ENCODE data around the gene SLC35F1. TPM values are rescaled to one million over a fixed set of nuclear protein-coding genes. Genes with fewer than 3 reads are reported as not detected.

The SLC35F1 gene
- total and polyA plus RNA-seq, 2 donors (not counting 1 experiment from before 2014, with no cell fraction given), result not detected

DNA sequence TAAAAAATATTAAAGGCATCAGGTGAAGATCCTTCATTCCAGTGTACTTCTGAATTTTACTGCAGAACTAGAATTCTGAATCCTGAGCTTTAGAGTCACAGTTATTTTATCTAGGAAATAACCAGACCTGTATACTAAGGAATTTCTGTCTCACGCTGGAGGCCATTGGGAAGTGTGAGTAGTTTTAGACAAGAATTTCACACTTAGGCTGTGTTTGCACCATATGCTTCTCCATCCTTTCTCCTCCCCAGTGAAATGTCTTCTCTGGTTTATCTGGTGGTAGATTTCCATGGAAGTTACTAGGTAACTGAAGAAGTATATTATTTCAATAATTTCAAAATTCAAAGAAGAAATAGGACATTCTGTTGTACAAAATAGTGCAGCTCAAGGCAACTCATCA is 83.1 kb downstream of the SLC35F1 start:
- Histone ChIP-seq H4K20me1 (ENCODE audit: control insufficient read depth, insufficient read depth, low read length, poor library complexity, severe bottlenecking) (no peaks in the 10 kb centered on the region), H3K4me3 (ENCODE audit: control extremely low read depth in 1 of 5, extremely low read depth in 1 of 5, insufficient read depth in 1 of 5, low read depth in 2 of 5, low read length in 4 of 5) (no peak overlapping the region), H3K27me3 (replicated peaks in 1 of 4; ENCODE audit: control extremely low read depth in 1 of 4, control insufficient read depth in 3 of 4, insufficient read depth in 4 of 4, low read length in 3 of 4) (peaks cover 0 to 3% (median 0%) of the 10 kb centered on the region in 4 experiments), H3K36me3 (replicated peaks in 1 of 2; ENCODE audit: control extremely low read depth in 1 of 2, control insufficient read depth in 1 of 2, extremely low read depth in 1 of 2, insufficient read depth in 2 of 2, low read length in 1 of 2) (no peaks in the 10 kb centered on the region), H3K9me3 (ENCODE audit: control extremely low read depth in 1 of 3, control insufficient read depth in 2 of 3, insufficient read depth in 1 of 3, low read length in 2 of 3) (no peaks in the 10 kb centered on the region), H3K79me2 (ENCODE audit: control insufficient read depth, insufficient read depth, low read length) (no peaks in the 10 kb centered on the region), H3K4me1 (ENCODE audit: control insufficient read depth in 2 of 2, insufficient read depth in 2 of 2, low read length in 2 of 2) (no peaks in the 10 kb centered on the region), H2AFZ (ENCODE audit: insufficient read depth, low read depth, low read length, poor library complexity, severe bottlenecking) (no peak overlapping the region), H3K27ac (ENCODE audit: low read length in 2 of 2) (no peak overlapping the region), H3K4me2 (replicated peaks; ENCODE audit: low read depth, low read length, poor library complexity, severe bottlenecking) (no peak overlapping the region), H3K9ac (ENCODE audit: low read length) (no peak overlapping the region)
- POLR2A ChIA-PET, result no interaction called here
- no peak for ATAC-seq (ENCODE audit: low read depth)
- TF ChIP-seq EZH2 (IDR thresholded peaks at IDR 0.05; ENCODE audit: borderline replicate concordance, insufficient read depth, low read depth, low read length, poor library complexity, severe bottlenecking), result no peak
- TF ChIP-seq, protein P1, sequence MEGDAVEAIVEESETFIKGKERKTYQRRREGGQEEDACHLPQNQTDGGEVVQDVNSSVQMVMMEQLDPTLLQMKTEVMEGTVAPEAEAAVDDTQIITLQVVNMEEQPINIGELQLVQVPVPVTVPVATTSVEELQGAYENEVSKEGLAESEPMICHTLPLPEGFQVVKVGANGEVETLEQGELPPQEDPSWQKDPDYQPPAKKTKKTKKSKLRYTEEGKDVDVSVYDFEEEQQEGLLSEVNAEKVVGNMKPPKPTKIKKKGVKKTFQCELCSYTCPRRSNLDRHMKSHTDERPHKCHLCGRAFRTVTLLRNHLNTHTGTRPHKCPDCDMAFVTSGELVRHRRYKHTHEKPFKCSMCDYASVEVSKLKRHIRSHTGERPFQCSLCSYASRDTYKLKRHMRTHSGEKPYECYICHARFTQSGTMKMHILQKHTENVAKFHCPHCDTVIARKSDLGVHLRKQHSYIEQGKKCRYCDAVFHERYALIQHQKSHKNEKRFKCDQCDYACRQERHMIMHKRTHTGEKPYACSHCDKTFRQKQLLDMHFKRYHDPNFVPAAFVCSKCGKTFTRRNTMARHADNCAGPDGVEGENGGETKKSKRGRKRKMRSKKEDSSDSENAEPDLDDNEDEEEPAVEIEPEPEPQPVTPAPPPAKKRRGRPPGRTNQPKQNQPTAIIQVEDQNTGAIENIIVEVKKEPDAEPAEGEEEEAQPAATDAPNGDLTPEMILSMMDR (IDR thresholded peaks at IDR 0.05), result no peak
- CTCF ChIA-PET, result interaction anchor here (1.0 kb wide), 1 partner anchor 13 kb away, joined by 3 read pairs; no protein-coding TSS in a partner anchor
- no CpG with 5 or more reads among the region's 1 CpG for WGBS (ENCODE audit: insufficient coverage)
- peaks cover 7% of the 10 kb centered on the region for H3K27me3 Mint-ChIP-seq
- no peak overlapping the region for H3K27ac Mint-ChIP-seq
- H3K4me3 Mint-ChIP-seq, result no peak overlapping the region
- intact Hi-C loops (cut with micrococcal nuclease), result no loop called here
- H3K4me1 Mint-ChIP-seq, result no peaks in the 10 kb centered on the region
- DNase-seq, result no peak
- H3K9me3 Mint-ChIP-seq (ENCODE audit: insufficient read depth), result no peaks in the 10 kb centered on the region

DNA sequence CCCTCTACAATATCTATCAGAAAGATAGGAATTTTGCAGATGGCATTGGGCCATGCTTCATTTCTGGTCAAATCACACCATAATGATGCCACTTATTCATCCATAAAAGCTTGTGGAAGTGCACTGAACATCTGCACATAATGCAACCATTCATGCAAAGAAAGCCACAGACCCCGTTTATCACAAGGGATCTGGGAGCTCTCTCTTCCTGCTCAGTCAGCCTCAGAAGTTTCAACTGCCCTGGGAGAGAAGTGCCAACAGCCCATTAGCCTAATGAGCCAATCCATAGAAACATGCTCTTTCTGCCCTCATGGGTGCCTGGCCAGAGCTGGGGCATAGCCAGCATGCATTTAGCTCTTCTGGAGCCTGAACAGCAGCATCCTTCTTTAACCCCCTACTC is 85.8 kb downstream of the SLC35F1 start:
- intact Hi-C loops (cut with micrococcal nuclease), result no loop called here
- ChIA-PET CTCF (no interaction called here), POLR2A (no interaction called here)
- H3K9me3 Mint-ChIP-seq (ENCODE audit: insufficient read depth), result no peaks in the 10 kb centered on the region
- H3K79me2 ChIP-seq (ENCODE audit: control insufficient read depth, insufficient read depth, low read length), result no peaks in the 10 kb centered on the region
- H3K4me2 ChIP-seq (replicated peaks; ENCODE audit: low read depth, low read length, poor library complexity, severe bottlenecking), result no peak overlapping the region
- H3K36me3 ChIP-seq (replicated peaks in 1 of 2; ENCODE audit: control extremely low read depth in 1 of 2, control insufficient read depth in 1 of 2, extremely low read depth in 1 of 2, insufficient read depth in 2 of 2, low read length in 1 of 2), result no peaks in the 10 kb centered on the region
- H3K27ac ChIP-seq (ENCODE audit: low read length in 2 of 2), result no peak overlapping the region
- no peak overlapping the region for H3K4me3 ChIP-seq (ENCODE audit: control extremely low read depth in 1 of 5, extremely low read depth in 1 of 5, insufficient read depth in 1 of 5, low read depth in 2 of 5, low read length in 4 of 5)
- DNase-seq, result no peak
- ATAC-seq (ENCODE audit: low read depth), result no peak
- WGBS (ENCODE audit: insufficient coverage), result 13% methylated on average over 1 of the region's 1 CpG
- no peak for TF ChIP-seq EZH2 (IDR thresholded peaks at IDR 0.05; ENCODE audit: borderline replicate concordance, insufficient read depth, low read depth, low read length, poor library complexity, severe bottlenecking)
- TF ChIP-seq, protein P1 (IDR thresholded peaks at IDR 0.05), result no peak
- H3K27me3 Mint-ChIP-seq, result peaks cover 4% of the 10 kb centered on the region
- no peak overlapping the region for H3K27ac Mint-ChIP-seq
- H4K20me1 ChIP-seq (ENCODE audit: control insufficient read depth, insufficient read depth, low read length, poor library complexity, severe bottlenecking), result no peaks in the 10 kb centered on the region
- no peaks in the 10 kb centered on the region for H3K9me3 ChIP-seq (ENCODE audit: control extremely low read depth in 1 of 3, control insufficient read depth in 2 of 3, insufficient read depth in 1 of 3, low read length in 2 of 3)
- no peaks in the 10 kb centered on the region for H3K4me1 ChIP-seq (ENCODE audit: control insufficient read depth in 2 of 2, insufficient read depth in 2 of 2, low read length in 2 of 2)
- no peak overlapping the region for H3K9ac ChIP-seq (ENCODE audit: low read length)
- no peak overlapping the region for H3K4me3 Mint-ChIP-seq
- peaks cover 0 to 3% (median 0%) of the 10 kb centered on the region in 4 experiments for H3K27me3 ChIP-seq (replicated peaks in 1 of 4; ENCODE audit: control extremely low read depth in 1 of 4, control insufficient read depth in 3 of 4, insufficient read depth in 4 of 4, low read length in 3 of 4)
- no peaks in the 10 kb centered on the region for H3K4me1 Mint-ChIP-seq
- no peak overlapping the region for H2AFZ ChIP-seq (ENCODE audit: insufficient read depth, low read depth, low read length, poor library complexity, severe bottlenecking)
